Measurements from ENCODE around the gene GPATCH8.
"Not testable (repeated sequence)": the region's sequence is repeated elsewhere in the genome, so short reads cannot be mapped to it uniquely, and the experiment has no call there.

GPATCH8 gene

DNA sequence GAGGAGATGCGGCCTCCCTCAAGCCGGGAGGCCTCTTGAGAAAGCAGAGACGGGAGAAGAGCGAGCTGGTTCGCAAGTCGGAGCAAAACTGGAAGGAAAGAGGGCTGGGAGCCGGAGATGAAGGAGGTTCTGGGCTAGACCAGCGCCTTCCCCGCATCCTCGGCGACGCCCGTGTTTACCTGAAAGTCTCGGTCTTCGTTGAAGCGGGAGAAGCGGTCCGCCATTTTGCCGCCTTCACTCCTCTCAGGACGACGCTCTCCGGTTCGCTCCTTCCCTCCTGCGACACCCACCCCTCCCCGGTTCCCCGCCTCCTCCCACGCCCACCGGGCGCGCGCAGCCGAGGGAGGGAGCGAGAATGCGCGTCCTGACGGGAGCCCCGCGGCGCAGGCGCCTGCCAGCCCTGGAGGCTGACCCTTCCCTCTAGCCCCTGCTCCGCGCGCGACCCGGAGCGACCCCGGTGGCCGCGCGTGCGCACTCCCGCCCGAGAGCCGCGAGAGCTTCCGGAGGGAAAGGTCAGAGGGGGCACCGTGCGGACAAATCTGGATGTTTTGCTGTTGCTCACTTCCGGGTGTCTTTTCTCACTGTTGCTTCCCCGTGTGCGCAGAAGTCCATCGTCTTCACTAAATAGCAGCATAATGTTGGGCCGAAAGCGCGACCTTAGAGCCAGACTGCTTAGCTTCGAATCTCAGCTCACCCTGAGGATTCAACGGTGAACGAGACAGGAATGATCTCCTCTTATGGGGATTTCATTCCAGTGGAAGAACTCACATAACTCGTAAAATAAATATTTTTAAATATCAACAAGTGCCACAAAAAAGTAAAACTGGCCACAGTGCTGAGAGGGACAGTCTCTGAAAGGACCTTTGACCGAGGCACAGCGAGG is at the start of gene GPATCH8:
TSS of gene GPATCH8 (minus strand) at position 260 of the 883 bp plus-strand sequence. CDS start at position 224, 36 bp downstream.
- DNase-seq: peak; percentile 96

DNA sequence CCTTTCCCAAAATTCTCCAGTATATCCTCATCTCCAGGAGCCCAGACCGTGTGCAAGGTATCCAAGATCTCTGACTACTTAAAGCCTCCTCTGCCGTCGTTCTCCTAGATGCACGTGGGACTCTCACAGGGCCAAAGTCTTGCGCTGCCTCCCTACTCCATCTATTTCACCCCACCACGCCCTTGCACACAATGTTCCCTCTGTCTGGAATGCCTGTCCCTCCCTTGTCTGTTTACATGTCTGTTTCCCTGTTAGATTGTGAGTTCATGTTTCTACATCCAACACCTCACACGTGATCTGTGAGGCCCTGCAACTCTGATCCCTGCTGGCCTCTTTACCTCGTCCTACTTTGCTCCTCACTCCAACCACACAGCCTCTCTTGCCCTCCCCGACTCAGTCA is 49.2 kb upstream of the GPATCH8 start:
- no peak for DNase-seq

DNA sequence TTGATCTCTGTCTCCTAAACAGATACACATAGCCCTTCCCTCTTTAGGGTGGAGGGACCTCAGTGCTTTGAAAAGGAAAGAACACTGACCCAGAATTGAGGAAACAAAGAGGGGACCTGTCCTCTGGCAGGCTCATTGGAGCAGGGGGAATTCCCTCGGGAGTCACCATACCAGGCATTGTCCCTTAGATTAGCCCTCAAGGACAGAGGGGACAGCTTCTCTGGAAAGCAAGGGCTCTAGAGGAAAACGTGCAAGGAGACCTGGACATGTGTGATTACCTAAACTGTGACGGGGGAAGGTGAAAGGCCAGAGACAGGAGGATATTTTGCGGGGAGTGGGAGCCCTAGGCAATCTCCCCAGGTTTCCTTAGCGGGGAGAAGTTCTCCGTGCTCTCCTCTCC is 46.5 kb upstream of the GPATCH8 start:
- DNase-seq: no peak

DNA sequence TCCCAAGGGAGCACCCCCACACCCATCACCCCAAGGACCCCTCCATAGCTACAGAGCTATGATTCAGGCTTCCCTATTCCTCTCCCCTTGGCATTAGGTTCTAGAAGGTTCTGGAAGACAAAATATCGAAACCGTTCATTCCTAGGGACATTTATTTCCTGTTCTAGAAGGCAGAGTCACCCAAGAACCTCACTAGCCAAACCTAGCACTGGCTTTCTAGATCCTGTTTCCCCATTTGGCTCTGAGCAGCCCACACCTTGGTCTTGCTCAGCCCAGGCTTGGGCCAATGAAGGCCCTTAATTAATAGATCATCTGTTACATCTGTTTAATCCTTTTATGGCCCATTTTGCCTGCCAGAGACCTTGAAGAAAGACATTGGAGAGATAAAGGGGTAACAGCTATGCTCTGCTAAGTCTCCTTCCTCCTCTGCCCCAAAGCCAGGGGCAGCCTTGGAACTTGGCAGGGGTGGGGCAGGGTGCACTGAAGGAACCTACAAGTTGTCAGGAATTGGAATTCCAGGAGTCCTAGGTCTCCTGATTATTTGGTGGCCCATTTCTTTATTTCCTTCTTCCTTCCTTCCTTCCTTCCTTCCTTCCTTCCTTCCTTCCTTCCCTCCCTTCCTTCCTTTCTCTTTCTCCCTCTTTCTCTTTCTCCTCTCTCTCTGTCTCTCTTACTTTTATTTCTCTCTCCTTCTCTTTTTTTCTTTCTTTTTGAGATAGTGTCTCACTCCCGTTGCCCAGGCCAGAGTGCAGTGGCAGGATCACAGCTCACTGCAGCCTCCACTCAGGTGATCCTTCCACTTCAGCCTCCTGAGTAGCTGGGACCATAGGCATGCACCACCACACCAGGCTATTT is 45.4 kb upstream of the GPATCH8 start:
- DNase-seq: no peak

DNA sequence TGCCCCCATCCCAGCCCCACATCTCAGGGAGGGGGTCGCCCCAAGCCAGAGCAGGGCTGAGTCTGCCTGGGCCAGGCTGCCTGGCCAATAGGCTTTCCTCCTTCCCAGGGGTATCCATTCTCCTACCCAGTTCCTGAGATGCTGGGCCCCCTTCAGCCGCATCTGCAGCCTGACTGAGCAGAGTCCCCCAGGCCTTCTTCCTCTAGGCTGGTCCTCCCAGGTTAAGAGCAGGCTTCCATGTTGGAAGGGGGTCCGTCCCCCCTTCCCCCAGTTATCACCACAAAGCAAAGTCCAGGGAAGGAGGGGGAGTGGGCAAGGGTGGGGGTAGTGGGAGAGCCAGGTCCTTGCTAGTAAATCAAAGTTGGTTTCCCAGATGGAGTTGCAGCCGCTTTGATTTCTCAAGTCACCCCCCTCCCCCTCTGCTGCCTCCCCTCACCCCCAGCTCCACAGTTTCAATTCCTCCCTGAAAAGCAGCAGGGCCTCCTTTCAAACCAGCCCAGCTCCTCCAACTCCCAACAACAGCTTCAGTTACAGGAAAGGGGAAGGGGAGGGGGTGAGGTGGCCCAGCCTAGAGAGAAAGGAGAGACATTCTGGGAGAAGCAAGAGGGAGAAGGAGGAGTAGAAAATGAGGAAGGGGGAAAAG is 44.5 kb upstream of the GPATCH8 start:
- peak; percentile 35 for DNase-seq

DNA sequence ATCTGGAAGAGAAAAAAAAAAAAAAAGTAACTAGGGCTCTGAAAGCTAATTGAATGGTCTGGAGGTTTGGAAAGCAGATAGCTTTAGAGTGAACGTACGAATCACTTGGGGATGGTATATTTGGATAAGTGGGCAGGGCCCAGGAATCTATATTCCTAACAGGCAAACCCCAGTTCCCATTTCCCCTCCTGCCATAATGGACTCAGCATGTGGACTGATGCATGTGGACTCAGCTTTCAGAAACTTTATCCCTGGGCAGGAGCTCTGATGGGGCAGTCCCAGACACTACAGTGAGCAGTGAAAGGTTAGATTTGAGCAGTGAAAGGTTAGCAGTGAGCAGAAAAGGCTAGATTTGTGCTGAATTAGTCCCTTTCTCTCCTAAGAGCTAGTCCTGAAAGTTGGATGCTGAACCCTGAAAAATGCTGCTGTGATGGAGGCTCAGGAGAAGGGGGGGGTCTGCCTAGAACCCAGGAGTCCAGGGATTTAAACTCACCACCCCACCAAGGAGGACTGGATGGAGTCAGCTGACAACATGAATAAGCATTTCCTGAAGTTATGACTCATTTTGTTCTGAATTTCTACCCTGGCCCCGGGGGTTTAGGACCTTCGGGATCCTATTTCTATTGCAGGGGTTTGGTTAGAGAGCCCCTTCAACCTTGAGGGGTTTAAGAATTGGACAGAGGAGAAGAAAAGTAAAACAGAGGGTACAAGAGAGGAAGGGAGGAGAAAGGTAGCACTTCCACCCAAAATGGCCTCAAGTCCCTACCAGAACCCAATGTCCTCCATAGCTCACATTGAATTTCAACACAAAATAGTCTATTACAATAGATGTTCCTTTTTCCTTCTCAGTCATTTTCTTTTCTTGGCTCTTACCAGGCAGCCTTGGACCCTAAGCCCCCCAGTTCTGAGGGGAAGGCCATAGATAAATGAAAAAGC is 43.7 kb upstream of the GPATCH8 start:
- no peak for DNase-seq

DNA sequence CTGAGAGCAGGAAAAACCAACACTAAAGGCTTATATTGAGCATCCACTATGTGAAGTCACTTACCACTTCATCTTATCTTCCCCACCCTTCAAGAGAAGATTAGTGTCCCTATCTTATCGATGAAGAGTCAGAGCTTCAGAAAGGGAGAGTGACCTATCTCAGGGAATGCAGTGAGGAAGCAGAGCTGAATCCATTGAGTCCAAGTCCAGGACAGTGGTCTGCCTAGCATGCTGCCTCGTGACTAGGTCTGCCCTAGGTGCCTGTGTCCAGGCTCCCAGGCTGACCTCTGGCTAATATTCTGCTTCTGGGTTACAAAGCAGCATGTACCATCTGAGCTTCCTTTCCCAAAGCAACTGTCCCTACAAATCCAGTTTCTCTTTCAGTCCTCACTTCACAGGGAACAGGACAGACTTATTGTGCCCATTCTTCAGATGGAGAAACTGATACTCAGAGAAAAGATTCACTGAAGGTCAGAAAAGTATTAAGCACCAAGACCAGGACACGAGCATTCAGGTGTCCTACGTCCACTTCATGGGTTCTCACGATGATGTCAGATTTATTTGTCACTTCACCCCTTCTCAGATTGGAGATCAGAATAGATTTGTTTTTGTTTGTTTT is 40.8 kb upstream of the GPATCH8 start:
- DNase-seq: no peak

DNA sequence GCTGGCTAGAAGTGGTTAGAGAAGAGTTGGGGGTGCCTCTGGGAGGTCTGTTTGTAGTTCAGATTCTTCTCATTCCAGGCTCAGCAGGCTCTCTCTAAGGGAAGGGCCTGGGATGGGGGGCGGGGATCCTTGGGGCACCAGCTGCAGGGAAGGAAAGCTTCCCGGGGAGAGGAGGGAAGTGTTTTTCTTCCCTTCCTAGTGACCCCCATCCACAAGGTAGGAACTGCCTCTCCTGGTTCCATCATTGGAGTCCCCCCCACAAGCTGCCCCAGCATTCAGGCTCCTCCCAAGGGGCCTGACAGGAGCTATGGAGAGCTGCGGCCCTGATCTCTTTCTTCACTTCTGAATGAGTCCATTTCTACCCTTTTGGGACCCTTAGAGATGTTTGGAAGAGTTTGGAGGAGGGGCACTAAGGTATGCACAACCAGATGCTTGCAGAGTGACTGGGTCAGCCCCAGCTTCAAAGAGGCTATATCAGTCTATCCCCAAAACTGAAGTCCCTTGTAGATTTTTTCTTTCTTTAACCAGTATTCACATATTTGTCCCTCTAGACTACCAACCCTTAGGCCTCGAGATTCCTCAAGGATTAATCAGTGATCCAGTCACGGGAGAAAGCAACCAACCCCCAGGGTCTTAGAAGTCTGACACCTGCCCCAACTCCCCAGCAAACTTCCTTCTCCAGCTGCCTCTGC is 40.2 kb upstream of the GPATCH8 start:
- no peak for DNase-seq

DNA sequence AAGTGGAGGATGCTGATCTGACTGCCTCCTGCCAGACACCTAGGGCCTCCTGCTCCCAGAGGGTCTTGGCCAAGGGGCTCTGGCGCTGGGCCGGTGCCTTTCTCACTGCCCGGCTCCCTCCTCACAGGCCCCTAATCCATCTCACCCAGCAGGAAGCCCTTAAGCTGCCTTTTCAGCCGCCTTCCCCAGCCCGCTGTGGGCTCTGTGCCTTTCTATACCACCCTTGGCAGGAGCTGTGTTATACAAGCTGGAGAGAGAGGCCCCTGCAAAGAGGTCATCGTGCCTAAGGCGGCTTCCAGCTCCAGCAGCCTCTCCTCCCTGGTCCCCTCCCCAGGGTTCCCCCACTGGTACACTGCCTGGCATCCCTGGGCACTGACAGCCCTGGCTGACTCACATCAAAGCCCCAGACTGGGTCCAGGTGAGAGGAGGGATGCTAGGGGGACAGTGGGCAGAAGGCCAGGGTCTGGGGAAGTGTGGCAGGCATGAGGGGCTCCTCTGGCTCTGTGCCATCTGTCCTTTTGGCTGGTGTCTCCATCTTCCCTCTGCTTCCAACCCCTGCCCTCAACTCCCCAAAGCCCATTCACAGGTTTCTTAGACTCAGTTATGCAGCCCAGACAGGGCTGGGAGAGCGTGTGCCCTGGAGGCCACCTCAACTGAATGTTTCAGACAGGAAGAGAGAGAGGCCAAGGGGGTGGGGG is 38.8 kb upstream of the GPATCH8 start:
- no peak for DNase-seq

DNA sequence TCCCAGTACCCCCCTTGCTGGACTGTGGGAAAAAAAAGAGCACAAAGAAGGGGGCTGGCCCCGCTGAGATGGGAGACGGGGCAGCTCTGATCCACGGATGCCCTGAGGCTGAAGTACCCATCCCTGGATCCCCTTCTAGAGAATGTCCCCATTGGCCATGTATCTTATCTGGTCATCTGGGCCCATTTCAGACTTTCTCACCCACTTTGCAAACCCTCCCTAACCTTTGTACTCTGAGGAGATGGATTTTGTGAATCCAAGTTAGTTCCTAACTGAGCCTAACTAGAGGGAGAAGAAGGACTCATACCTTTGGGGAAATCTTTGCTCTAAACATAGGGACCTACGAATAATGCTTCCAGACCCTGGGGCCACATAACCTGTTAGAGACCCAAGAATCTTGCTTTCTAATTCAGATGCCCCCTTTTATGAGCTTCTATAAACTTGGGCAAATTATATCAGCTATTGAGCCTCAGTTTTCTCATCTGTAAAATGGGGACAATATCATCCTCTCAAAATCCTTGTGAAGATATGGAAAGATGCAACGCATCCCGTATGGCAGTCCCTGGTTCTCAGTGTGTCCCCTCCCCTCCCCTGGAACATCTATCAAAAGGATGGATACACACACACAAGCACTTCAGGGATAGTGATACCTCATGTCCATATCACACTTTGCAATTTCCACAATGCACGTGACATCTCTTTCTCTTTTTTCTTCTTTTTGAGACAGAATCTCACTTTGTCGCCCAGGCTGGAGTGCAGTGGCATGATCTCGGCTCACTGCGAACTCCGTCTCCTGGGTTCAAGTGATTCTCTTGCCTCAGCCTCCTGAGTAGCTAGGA is 37.3 kb upstream of the GPATCH8 start:
- no peak for DNase-seq

DNA sequence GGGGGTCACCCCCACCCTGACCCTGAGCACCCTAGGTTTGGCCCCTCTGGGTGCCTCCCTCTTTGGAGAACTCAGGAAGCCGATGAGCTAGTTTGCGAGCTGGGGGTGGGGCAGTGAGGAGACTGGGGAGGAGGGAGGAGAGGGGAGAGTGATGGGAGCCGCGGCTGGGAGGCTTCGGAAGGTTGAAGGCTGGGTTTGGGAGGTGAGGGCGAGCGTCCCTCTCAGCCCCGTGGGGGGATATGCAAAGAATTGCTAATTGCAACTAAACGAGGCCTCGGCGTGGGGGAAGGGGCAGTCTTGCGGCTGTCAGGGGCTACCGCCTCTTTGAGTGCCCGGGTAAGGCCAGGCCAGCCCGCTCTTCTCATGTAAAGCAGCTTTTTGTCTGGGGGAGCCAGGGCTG is 36.5 kb upstream of the GPATCH8 start:
- no peak for DNase-seq

DNA sequence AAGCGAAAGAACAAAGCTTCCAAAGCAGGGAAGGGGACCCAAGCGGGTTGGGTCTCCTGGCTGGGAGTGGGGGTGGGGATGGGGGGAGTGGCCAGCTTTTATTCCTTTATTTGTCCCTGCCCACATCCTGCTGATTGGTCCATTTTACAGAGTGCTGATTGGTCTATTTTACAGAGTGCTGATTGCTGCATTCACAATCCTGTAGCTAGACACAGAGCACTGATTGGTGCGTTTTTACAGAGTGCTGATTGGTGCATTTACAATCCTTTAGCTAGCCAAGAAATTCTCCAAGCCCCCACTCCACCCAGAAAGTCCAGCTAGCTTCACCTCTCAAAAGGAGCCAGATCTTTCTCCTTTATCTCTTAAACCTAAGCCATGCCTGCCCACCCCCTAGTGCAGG is 34.7 kb upstream of the GPATCH8 start:
- not testable (repeated sequence) for DNase-seq

DNA sequence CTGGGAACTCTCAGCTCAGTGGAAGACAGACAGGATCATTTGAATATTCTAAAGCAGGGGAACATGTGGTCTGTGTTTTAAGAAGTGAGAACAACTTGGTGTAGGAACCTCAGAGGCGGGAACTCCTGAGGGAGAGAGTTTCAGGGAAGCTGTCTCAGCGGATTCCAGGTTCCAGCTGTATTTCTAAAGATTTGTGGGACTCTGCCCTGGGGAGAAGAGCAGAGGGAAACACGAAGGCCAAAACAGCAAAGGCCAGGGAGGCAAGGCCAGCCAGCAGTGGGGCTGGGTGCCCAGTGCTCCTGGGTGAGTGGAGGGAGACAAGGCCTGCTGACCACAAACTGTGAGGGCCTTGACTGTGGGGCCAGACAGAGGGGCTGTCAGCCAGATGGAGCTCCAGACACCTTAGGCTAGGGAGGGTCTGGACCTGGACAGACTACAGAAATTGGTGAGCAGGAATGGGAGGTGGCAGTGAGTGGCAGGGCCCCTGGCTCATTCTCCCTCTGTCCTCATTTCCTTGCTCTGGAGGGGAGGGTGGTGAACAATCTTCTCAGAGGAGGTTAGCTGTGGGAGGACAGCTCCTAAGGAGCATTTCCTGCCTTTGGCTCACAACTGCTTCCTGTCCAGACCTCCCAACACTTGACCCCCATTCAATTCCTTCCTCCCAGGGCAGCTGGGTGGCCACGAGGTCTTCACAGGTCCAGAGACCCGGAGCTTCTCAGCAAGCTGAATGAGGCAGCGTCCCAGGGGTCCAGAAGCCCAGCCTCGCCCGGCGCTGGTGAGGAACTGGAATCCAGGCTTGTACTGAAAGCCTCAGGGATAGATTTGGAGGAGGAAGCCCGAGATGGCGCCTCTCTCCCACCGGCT is 33.1 kb upstream of the GPATCH8 start:
- DNase-seq: no peak

DNA sequence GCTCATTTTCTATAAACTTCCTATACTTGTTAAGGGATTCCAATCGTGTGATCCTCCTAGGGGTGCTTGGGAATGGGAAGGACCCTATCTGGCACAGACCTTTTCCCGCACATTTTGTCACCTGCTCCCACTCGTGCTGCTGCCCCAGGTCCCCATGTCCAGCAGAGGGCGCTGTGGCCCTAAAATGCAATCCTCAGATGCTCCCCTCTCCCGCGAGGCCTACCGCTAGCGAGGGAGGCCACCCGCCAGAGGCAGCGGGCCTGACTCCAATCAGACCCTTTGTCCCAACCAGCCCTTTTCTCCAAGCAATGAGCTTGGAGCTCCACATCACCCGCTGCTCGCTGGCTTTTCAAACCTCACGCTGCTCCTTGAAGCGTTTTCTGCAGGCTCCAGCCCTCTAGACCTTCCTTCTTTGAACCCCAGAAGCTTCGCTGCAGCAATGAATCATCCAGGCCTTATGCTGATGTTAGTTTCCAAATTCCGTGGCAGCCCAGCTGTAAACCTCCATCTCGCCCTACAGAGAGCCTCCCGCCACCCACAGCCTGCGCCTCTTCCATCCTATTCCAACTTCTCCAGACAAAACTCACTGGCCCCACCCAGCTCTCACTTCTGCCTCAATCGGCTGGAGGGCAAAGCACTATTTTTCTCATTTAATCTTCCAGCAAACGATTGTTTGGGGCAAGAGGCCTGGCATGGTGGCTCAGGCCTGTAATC is 30.5 kb upstream of the GPATCH8 start:
- DNase-seq: peak; percentile 68

DNA sequence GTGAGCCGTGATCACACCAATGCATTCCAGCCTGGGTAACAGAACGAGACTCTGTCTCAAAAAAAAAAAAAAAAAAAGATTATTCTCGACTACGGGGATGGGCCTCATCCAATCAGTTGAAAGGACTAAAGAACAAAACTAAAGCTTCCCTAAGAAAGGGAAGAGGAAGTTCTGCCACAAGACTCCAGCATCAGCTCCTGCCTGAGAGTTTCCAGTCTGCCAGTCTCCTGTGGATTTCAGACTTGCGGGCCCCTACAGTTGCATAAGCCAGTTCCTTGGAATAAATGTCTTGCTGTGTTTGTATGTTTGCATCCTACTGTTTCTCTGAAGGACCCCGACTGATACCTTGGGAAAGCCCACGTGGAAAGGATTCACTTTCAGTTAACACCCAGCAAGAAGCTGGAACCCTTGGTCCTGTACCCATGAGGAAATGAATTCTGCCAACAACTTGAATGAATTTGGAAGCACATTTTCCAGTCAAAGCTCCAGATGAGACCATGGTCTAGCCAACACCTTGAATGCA is 27.8 kb upstream of the GPATCH8 start:
- no peak for DNase-seq

DNA sequence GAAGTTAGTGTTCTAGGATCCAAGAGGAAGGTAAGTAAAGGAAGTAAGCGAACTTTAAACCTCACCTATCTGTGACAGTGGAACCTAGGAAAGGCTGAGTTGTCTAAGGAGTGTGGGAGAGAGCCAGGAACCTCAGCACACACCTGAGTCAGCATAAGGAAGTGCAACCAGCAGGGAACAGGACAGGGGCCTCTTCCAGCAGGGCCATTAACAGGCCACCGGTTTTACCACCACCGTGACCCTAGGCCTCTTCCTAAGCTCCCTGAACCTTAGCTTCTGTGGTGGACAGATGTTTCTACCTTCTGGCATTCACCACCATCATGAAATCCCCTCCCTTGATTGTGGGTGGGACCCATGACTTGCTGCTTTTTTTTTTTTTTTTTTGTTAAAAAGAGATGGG is 26.7 kb upstream of the GPATCH8 start:
- no peak for DNase-seq

DNA sequence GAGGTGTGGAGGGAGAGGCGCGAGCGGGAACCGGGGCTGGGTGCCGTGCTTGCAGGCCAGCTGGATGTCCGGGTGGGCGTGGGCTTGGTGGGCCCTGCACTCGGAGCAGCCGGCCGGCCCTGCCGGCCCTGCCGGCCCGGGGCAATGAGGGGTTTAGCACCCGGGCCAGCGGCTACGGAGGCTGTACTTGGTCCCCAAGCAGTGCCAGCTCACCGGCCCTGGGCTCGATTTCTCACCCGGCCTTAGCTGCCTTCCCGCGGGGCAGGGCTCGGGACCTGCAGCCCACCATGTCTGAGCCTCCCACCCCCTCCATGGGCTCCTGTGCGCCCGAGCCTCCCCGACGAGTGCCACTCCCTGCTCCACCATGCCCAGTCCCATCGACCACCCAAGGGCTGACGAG is 24.7 kb upstream of the GPATCH8 start:
- DNase-seq: no peak

DNA sequence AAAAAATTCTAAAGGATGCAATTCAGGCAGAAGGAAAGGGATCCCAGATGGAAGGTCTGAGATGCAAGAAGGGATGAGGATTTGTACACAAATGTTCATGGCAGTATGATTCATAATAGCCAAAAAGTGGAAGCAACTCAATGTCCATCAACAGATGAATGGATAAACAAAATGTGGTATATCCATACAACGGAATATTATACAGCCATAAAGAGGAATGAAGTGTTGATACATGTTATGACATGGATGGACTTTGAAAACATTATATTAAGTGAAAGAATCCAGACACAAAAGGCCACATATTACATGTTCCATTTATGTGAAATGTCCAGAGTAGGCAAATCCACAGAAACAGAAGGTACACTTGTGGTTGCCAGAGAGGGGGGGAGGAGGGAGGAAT is 23.9 kb upstream of the GPATCH8 start:
- no peak for DNase-seq
